A172 (cell line): ENCODE results near the gene RAB40C. TPM values are rescaled to one million over a fixed set of nuclear protein-coding genes. Genes with fewer than 3 reads are reported as not detected.
A peak's percentile ranks its signal among the peaks of the same experiment; 100 is the strongest.

Experiments used
- DNase-seq: peaks from one replicate; pipeline ENCODE4 v3.0.0-alpha.2; 2015; ENCODE audit warnings: low spot score
- total RNA-seq: library from RNA; depleted of rRNA; stranded (reverse); fragments of >200 nt; shearing (Covaris generic); gene quantifications from 2 replicates; pipeline ENCODE4 v1.2.3, GENCODE V29; 2014

The RAB40C gene
- total RNA-seq, 1 experiment from 2014 or later = 16.8 TPM

- DNase-seq = no peak
Measured at GRCh38 chr16:559411-560203, 30.3 kb upstream of the RAB40C start.

GRCh38 chr16:560204-560700 is 29.6 kb upstream of the RAB40C start, which contains the start of gene PRR35:
TSS of gene PRR35 (plus strand) at chr16:560394. CDS start at chr16:563295, 2,901 bp downstream.
- no peak for DNase-seq

GRCh38 chr16:560701-561412 is 29.0 kb upstream of the RAB40C start:
- DNase-seq = no peak

GRCh38 chr16:561413-561794 is 28.5 kb upstream of the RAB40C start:
- DNase-seq = no peak

- no peak for DNase-seq
Measured at GRCh38 chr16:561957-562938, 27.6 kb upstream of the RAB40C start.

GRCh38 chr16:563072-563644 is 26.7 kb upstream of the RAB40C start:
- DNase-seq = no peak

GRCh38 chr16:564690-565418 is 25.0 kb upstream of the RAB40C start:
- DNase-seq = no peak

GRCh38 chr16:565419-566330 is 24.2 kb upstream of the RAB40C start:
- DNase-seq = no peak

GRCh38 chr16:566475-567372 is 23.1 kb upstream of the RAB40C start, which contains the start of gene NHLRC4:
TSS of gene NHLRC4 (plus strand) at chr16:567005. CDS start at chr16:568048, 1,043 bp downstream.
- no peak for DNase-seq

- no peak for DNase-seq
Measured at GRCh38 chr16:567373-568256, 22.3 kb upstream of the RAB40C start.

GRCh38 chr16:568401-569258 is 21.2 kb upstream of the RAB40C start:
- DNase-seq = no peak

- DNase-seq = peak; percentile 40
Measured at GRCh38 chr16:569445-570254, 20.2 kb upstream of the RAB40C start, which contains the start of gene PIGQ. TSS of gene PIGQ (plus strand) at chr16:569968. CDS start at chr16:574075, 4,107 bp downstream.

GRCh38 chr16:572865-573650 is 16.8 kb upstream of the RAB40C start:
- no peak for DNase-seq

GRCh38 chr16:574021-574760 is 15.7 kb upstream of the RAB40C start:
- no peak for DNase-seq
